ENCODE data around the gene ZNF331. TPM values are rescaled to one million over a fixed set of nuclear protein-coding genes. Genes with fewer than 3 reads are reported as not detected.

The ZNF331 gene
- total RNA-seq, 5 donors from 2014 or later (not counting 1 experiment from before 2014, with no cell fraction given): 35.9 to 455 (median 48.5) TPM

DNA sequence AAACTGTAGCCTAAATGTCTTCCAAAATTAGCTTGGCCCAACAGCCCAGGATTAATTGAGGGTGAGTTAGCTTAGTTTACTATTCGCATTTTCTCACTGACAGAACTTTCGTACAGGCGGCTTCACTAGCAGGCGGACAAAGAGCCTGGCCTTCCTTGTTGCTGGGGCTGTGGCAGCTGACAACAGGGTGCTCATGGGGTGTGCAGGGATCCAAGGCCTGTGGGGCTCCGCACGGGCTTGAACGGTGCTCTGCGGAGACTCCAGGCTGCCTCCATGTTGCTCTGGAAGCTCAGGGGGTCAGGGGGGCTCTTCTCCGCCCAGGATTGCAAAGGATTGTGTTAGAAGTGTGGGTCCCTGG, 57.5 kb downstream of the ZNF331 start:
- CTCF ChIA-PET: no interaction called here
- Mint-ChIP-seq H3K36me3 (no peaks in the 10 kb centered on the region), H3K4me1 (no peaks in the 10 kb centered on the region), H3K9me3 (peaks cover 7 to 9% (median 8%) of the 10 kb centered on the region in 3 donors), H3K27ac (no peak overlapping the region), H3K27me3 (peaks cover 0 to 2% of the 10 kb centered on the region in 2 donors), H3K4me3 (no peak overlapping the region)
- Histone ChIP-seq H3K4me1 (ENCODE audit: control insufficient read depth in 1 of 2, extremely low read depth in 1 of 2, insufficient read depth in 2 of 2, low read length in 2 of 2) (no peaks in the 10 kb centered on the region), H3K36me3 (ENCODE audit: control insufficient read depth in 2 of 2, extremely low read depth in 1 of 2, insufficient read depth in 1 of 2, low read length in 1 of 2) (no peaks in the 10 kb centered on the region), H3K9me3 (no peaks in the 10 kb centered on the region), H3K27ac (ENCODE audit: low read length) (no peak overlapping the region), H3K27me3 (replicated peaks in 1 of 2; ENCODE audit: control insufficient read depth in 2 of 2, extremely low read depth in 1 of 2, insufficient read depth in 2 of 2, low read length in 1 of 2) (peaks cover 0 to 5% of the 10 kb centered on the region in 2 experiments), H3K4me3 (ENCODE audit: control insufficient read depth in 1 of 2, extremely low read depth in 1 of 2, low read length in 1 of 2) (no peak overlapping the region)
- no peak for DNase-seq
- POLR2A ChIA-PET: interaction anchor here in 1 of 2 donors (0.6 kb wide), 1 partner anchor 11 kb away, joined by 5 read pairs; no protein-coding TSS in a partner anchor
- ATAC-seq (replicated peaks in 1 of 4): no peak
- WGBS (ENCODE audit: insufficient coverage): 95% methylated on average over 8 of the region's 9 CpGs

GRCh38 chr19:53596056-53596455, 58.1 kb downstream of the ZNF331 start:
- H3K36me3 ChIP-seq (ENCODE audit: control insufficient read depth in 2 of 2, extremely low read depth in 1 of 2, insufficient read depth in 1 of 2, low read length in 1 of 2): no peaks in the 10 kb centered on the region
- H3K27me3 ChIP-seq (replicated peaks in 1 of 2; ENCODE audit: control insufficient read depth in 2 of 2, extremely low read depth in 1 of 2, insufficient read depth in 2 of 2, low read length in 1 of 2): peaks cover 0 to 5% of the 10 kb centered on the region in 2 experiments
- Mint-ChIP-seq H3K9me3 (peaks cover 7 to 8% (median 8%) of the 10 kb centered on the region in 3 donors), H3K36me3 (no peaks in the 10 kb centered on the region), H3K4me3 (no peak overlapping the region), H3K27me3 (peaks cover 0 to 2% of the 10 kb centered on the region in 2 donors), H3K4me1 (no peaks in the 10 kb centered on the region), H3K27ac (no peak overlapping the region)
- ATAC-seq (replicated peaks in 1 of 4): no peak
- no peaks in the 10 kb centered on the region for H3K9me3 ChIP-seq
- no peak overlapping the region for H3K4me3 ChIP-seq (ENCODE audit: control insufficient read depth in 1 of 2, extremely low read depth in 1 of 2, low read length in 1 of 2)
- DNase-seq: no peak
- no peaks in the 10 kb centered on the region for H3K4me1 ChIP-seq (ENCODE audit: control insufficient read depth in 1 of 2, extremely low read depth in 1 of 2, insufficient read depth in 2 of 2, low read length in 2 of 2)
- POLR2A ChIA-PET: no interaction called here
- WGBS (ENCODE audit: insufficient coverage): 91% methylated on average over 4 of the region's 9 CpGs
- H3K27ac ChIP-seq (ENCODE audit: low read length): no peak overlapping the region
- CTCF ChIA-PET: no interaction called here

GRCh38 chr19:53597023-53597422, 59.1 kb downstream of the ZNF331 start:
- Histone ChIP-seq H3K27ac (ENCODE audit: low read length) (no peak overlapping the region), H3K27me3 (replicated peaks in 1 of 2; ENCODE audit: control insufficient read depth in 2 of 2, extremely low read depth in 1 of 2, insufficient read depth in 2 of 2, low read length in 1 of 2) (peaks cover 0 to 5% of the 10 kb centered on the region in 2 experiments), H3K4me3 (ENCODE audit: control insufficient read depth in 1 of 2, extremely low read depth in 1 of 2, low read length in 1 of 2) (no peak overlapping the region), H3K4me1 (ENCODE audit: control insufficient read depth in 1 of 2, extremely low read depth in 1 of 2, insufficient read depth in 2 of 2, low read length in 2 of 2) (no peaks in the 10 kb centered on the region), H3K9me3 (no peaks in the 10 kb centered on the region), H3K36me3 (ENCODE audit: control insufficient read depth in 2 of 2, extremely low read depth in 1 of 2, insufficient read depth in 1 of 2, low read length in 1 of 2) (no peaks in the 10 kb centered on the region)
- Mint-ChIP-seq H3K9me3 (peaks cover 3 to 9% (median 8%) of the 10 kb centered on the region in 3 donors), H3K27ac (no peak overlapping the region), H3K4me3 (no peak overlapping the region), H3K4me1 (no peaks in the 10 kb centered on the region), H3K27me3 (peaks cover 0 to 2% of the 10 kb centered on the region in 2 donors), H3K36me3 (no peaks in the 10 kb centered on the region)
- ChIA-PET POLR2A (no interaction called here), CTCF (no interaction called here)
- DNase-seq (no peak), ATAC-seq (replicated peaks in 1 of 4) (no peak)
- 80% methylated on average over 9 of the region's 12 CpGs for WGBS (ENCODE audit: insufficient coverage)

GRCh38 chr19:53598361-53598760, 60.4 kb downstream of the ZNF331 start:
- H3K4me1 Mint-ChIP-seq: no peaks in the 10 kb centered on the region
- POLR2A ChIA-PET: no interaction called here
- ATAC-seq (replicated peaks in 1 of 4): no peak

GRCh38 chr19:53600217-53600616, 62.3 kb downstream of the ZNF331 start:
- Histone ChIP-seq H3K27me3 (replicated peaks in 1 of 2; ENCODE audit: control insufficient read depth in 2 of 2, extremely low read depth in 1 of 2, insufficient read depth in 2 of 2, low read length in 1 of 2) (peaks cover 0 to 2% of the 10 kb centered on the region in 2 experiments), H3K27ac (ENCODE audit: low read length) (no peak overlapping the region), H3K4me3 (ENCODE audit: control insufficient read depth in 1 of 2, extremely low read depth in 1 of 2, low read length in 1 of 2) (no peak overlapping the region), H3K9me3 (no peaks in the 10 kb centered on the region), H3K4me1 (ENCODE audit: control insufficient read depth in 1 of 2, extremely low read depth in 1 of 2, insufficient read depth in 2 of 2, low read length in 2 of 2) (no peaks in the 10 kb centered on the region), H3K36me3 (ENCODE audit: control insufficient read depth in 2 of 2, extremely low read depth in 1 of 2, insufficient read depth in 1 of 2, low read length in 1 of 2) (no peaks in the 10 kb centered on the region)
- ChIA-PET CTCF (interaction anchor here in 1 of 2 donors (0.6 kb wide), 1 partner anchor 11 kb away, joined by 9 read pairs; no protein-coding TSS in a partner anchor), POLR2A (no interaction called here)
- ATAC-seq (replicated peaks in 1 of 4) (no peak), DNase-seq (no peak)
- Mint-ChIP-seq H3K27me3 (peaks cover 0 to 2% of the 10 kb centered on the region in 2 donors), H3K9me3 (peaks cover 3 to 9% (median 8%) of the 10 kb centered on the region in 3 donors), H3K4me3 (no peak overlapping the region), H3K36me3 (no peaks in the 10 kb centered on the region), H3K27ac (no peak overlapping the region), H3K4me1 (no peaks in the 10 kb centered on the region)
- WGBS (ENCODE audit: insufficient coverage): no CpG with 5 or more reads among the region's 4 CpGs

More at GRCh38 chr19:53598361-53598760, 60.4 kb downstream of the ZNF331 start:
- Histone ChIP-seq H3K36me3 (ENCODE audit: control insufficient read depth in 2 of 2, extremely low read depth in 1 of 2, insufficient read depth in 1 of 2, low read length in 1 of 2) (no peaks in the 10 kb centered on the region), H3K4me1 (ENCODE audit: control insufficient read depth in 1 of 2, extremely low read depth in 1 of 2, insufficient read depth in 2 of 2, low read length in 2 of 2) (no peaks in the 10 kb centered on the region), H3K9me3 (no peaks in the 10 kb centered on the region), H3K27me3 (replicated peaks in 1 of 2; ENCODE audit: control insufficient read depth in 2 of 2, extremely low read depth in 1 of 2, insufficient read depth in 2 of 2, low read length in 1 of 2) (peaks cover 0 to 2% of the 10 kb centered on the region in 2 experiments), H3K27ac (ENCODE audit: low read length) (no peak overlapping the region), H3K4me3 (ENCODE audit: control insufficient read depth in 1 of 2, extremely low read depth in 1 of 2, low read length in 1 of 2) (no peak overlapping the region)
- H3K4me3 Mint-ChIP-seq: no peak overlapping the region
- no peak overlapping the region for H3K27ac Mint-ChIP-seq
- H3K36me3 Mint-ChIP-seq: no peaks in the 10 kb centered on the region
- CTCF ChIA-PET: no interaction called here
- peaks cover 3 to 9% (median 8%) of the 10 kb centered on the region in 3 donors for H3K9me3 Mint-ChIP-seq
- 91% methylated on average over 10 of the region's 10 CpGs for WGBS (ENCODE audit: insufficient coverage)
- DNase-seq: no peak
- peaks cover 0 to 2% of the 10 kb centered on the region in 2 donors for H3K27me3 Mint-ChIP-seq

DNA sequence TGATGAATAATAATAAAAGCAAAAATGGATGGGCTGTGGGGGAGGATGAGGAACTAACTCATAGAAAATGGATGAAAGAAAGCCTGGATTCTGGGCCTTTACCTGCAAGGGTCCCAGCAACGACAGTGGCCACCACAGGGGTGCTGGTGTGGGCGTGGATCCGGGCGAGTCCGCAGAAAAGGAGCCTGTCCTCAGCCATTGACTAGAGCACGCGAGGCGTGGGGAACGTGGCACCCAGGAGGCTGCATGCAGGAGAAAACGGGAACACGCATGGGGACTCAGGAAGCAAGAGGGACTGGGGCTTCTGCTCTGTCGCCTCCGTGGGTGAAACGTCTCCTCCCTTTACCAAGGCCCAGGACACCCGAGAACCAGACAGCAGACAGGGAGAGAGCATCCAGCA, 68.1 kb downstream of the ZNF331 start:
- ATAC-seq (replicated peaks in 1 of 4): no peak
- ChIA-PET CTCF (no interaction called here), POLR2A (no interaction called here)
- H3K9me3 Mint-ChIP-seq: peaks cover 7 to 10% (median 10%) of the 10 kb centered on the region in 3 donors
- no peak overlapping the region for H3K4me3 Mint-ChIP-seq
- H3K9me3 ChIP-seq: no peaks in the 10 kb centered on the region
- H3K27me3 ChIP-seq (replicated peaks in 1 of 2; ENCODE audit: control insufficient read depth in 2 of 2, extremely low read depth in 1 of 2, insufficient read depth in 2 of 2, low read length in 1 of 2): peaks cover 0 to 2% of the 10 kb centered on the region in 2 experiments
- H3K27ac ChIP-seq (ENCODE audit: low read length): no peak overlapping the region
- no peaks in the 10 kb centered on the region for H3K36me3 Mint-ChIP-seq
- DNase-seq: no peak
- no peak overlapping the region for H3K4me3 ChIP-seq (ENCODE audit: control insufficient read depth in 1 of 2, extremely low read depth in 1 of 2, low read length in 1 of 2)
- no peaks in the 10 kb centered on the region for H3K27me3 Mint-ChIP-seq
- no peaks in the 10 kb centered on the region for H3K4me1 Mint-ChIP-seq
- H3K4me1 ChIP-seq (ENCODE audit: control insufficient read depth in 1 of 2, extremely low read depth in 1 of 2, insufficient read depth in 2 of 2, low read length in 2 of 2): no peaks in the 10 kb centered on the region
- H3K27ac Mint-ChIP-seq: no peak overlapping the region
- WGBS (ENCODE audit: insufficient coverage): 91% methylated on average over 15 of the region's 15 CpGs
- H3K36me3 ChIP-seq (ENCODE audit: control insufficient read depth in 2 of 2, extremely low read depth in 1 of 2, insufficient read depth in 1 of 2, low read length in 1 of 2): no peaks in the 10 kb centered on the region

DNA sequence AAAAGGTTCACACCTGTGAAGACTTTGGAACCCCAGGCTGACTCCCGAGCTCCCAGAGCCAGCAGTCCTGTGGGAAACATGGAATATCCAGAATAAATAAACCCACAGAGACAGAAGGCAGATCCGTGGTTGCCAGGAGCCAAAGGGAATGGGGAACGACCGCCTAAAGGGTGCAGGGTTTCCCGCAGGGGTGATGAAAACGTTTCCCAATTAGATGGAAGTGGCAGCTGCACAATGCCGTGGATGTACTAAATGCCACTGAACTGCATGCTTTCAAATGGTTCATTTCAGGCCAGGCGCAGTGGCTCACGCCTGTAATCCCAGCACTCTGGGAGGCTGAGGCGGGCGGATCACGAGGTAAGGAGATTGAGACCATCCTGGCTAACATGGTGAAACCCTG, 70.4 kb downstream of the ZNF331 start:
- H3K9me3 Mint-ChIP-seq: peaks cover 7 to 11% (median 10%) of the 10 kb centered on the region in 3 donors

More for the DNA sequence above, 70.4 kb downstream of the ZNF331 start:
- Histone ChIP-seq H3K27ac (ENCODE audit: low read length) (no peak overlapping the region), H3K9me3 (no peaks in the 10 kb centered on the region), H3K27me3 (replicated peaks in 1 of 2; ENCODE audit: control insufficient read depth in 2 of 2, extremely low read depth in 1 of 2, insufficient read depth in 2 of 2, low read length in 1 of 2) (peaks cover 0 to 2% of the 10 kb centered on the region in 2 experiments), H3K4me1 (ENCODE audit: control insufficient read depth in 1 of 2, extremely low read depth in 1 of 2, insufficient read depth in 2 of 2, low read length in 2 of 2) (no peaks in the 10 kb centered on the region), H3K4me3 (ENCODE audit: control insufficient read depth in 1 of 2, extremely low read depth in 1 of 2, low read length in 1 of 2) (no peak overlapping the region), H3K36me3 (ENCODE audit: control insufficient read depth in 2 of 2, extremely low read depth in 1 of 2, insufficient read depth in 1 of 2, low read length in 1 of 2) (no peaks in the 10 kb centered on the region)
- Mint-ChIP-seq H3K4me3 (no peak overlapping the region), H3K27me3 (no peaks in the 10 kb centered on the region), H3K36me3 (no peaks in the 10 kb centered on the region), H3K4me1 (no peaks in the 10 kb centered on the region), H3K27ac (no peak overlapping the region)
- ATAC-seq (replicated peaks in 1 of 4): no peak
- CTCF ChIA-PET: no interaction called here
- no peak for DNase-seq
- POLR2A ChIA-PET: no interaction called here
- 87% methylated on average over 7 of the region's 12 CpGs for WGBS (ENCODE audit: insufficient coverage)

Data from T-cell (primary cell).